Endothelial cell of umbilical vein (primary cell): ENCODE results near the gene HOXC13. TPM values are rescaled to one million over a fixed set of nuclear protein-coding genes. Genes with fewer than 3 reads are reported as not detected.

ENCODE experiments used
- BruUV-seq: library from RNA; stranded (reverse); fragments of 400-500 nt; replicated peaks from 2 replicates; lab custom pipeline; 2021; lab: Mats Ljungman, UMichigan
- CTCF ChIA-PET: fragments of 300-600, 350-600 bp; sonication (Branson Sonifier 250); formaldehyde crosslinking; loops from one replicate; lab custom pipeline; 2021; ENCODE audit warnings: antibody characterized with exemption, inconsistent platforms; lab: Charles Lee
- POLR2A ChIA-PET: fragments of 300-600, 350-600 bp; sonication (Branson Sonifier 250); formaldehyde crosslinking; loops from one replicate; lab custom pipeline; 2021; ENCODE audit warnings: antibody characterized with exemption, inconsistent platforms; lab: Charles Lee
- DNase-seq: peaks from one replicate; pipeline ENCODE4 v3.0.0-alpha.2; 2011; ENCODE audit warnings: low read depth, low spot score
- FAIRE-seq: peaks from 2 replicates; lab custom pipeline; 2011; peaks lifted over from hg19 to GRCh38; lab: Jason Lieb, UNC
- H2AFZ ChIP-seq: 2 replicates; pipeline ENCODE4 v1.6.0; 2012; ENCODE audit warnings: low read depth, low read length, control low read depth, inconsistent platforms
- H3K27ac ChIP-seq: 2 replicates; pipeline ENCODE4 v1.5.1; 2011; ENCODE audit warnings: low read depth, mild to moderate bottlenecking, control low read depth, low read length, moderate library complexity; ENCODE audit not compliant: insufficient read depth
- H3K27me3 ChIP-seq, 2 experiments: 2 replicates each; pipeline versions ENCODE4 v1.6.0 to v1.6.1; 2011; ENCODE audit warnings: low read length in 2 of 2, mixed read lengths in 1 of 2; ENCODE audit not compliant: control insufficient read depth in 2 of 2, insufficient read depth in 2 of 2
- H3K36me3 ChIP-seq, 2 experiments: 2 replicates in 1 of 2; 3 replicates in 1 of 2; pipeline ENCODE4 v1.5.1; 2011; ENCODE audit warnings: low read length in 2 of 2, mild to moderate bottlenecking in 1 of 2, moderate library complexity in 1 of 2; ENCODE audit not compliant: control insufficient read depth in 2 of 2, insufficient read depth in 2 of 2; ENCODE audit errors: extremely low read depth in 1 of 2
- H3K4me1 ChIP-seq: 3 replicates; pipeline ENCODE4 v1.5.1; 2011; ENCODE audit warnings: mild to moderate bottlenecking, low read length; ENCODE audit not compliant: control insufficient read depth, insufficient read depth; ENCODE audit errors: extremely low read depth
- H3K4me2 ChIP-seq: 2 replicates; pipeline ENCODE4 v1.6.1; 2011; ENCODE audit warnings: low read length, control low read depth, mixed read lengths; ENCODE audit not compliant: insufficient read depth
- H3K4me3 ChIP-seq, 3 experiments: fragments of 200-600 bp in 1 of 3; sonication (generic), shearing (Covaris generic) in 1 of 3; replicated peaks in 1 of 3; 2 replicates each; pipeline ENCODE4 v1.5.1; 2011 to 2016; ENCODE audit warnings: control low read depth in 3 of 3, low read length in 3 of 3, mild to moderate bottlenecking in 2 of 3, inconsistent platforms in 1 of 3, low read depth in 1 of 3, moderate library complexity in 1 of 3; ENCODE audit not compliant: insufficient read depth in 1 of 3
- H3K79me2 ChIP-seq: 2 replicates; pipeline ENCODE4 v1.6.0; 2012; ENCODE audit warnings: low read length, inconsistent platforms; ENCODE audit not compliant: control insufficient read depth, insufficient read depth
- H3K9ac ChIP-seq: replicated peaks from 2 replicates; pipeline ENCODE3; 2011; ENCODE audit warnings: low read length, control low read depth; ENCODE audit not compliant: insufficient read depth; ENCODE audit errors: extremely low read depth
- H3K9me1 ChIP-seq: replicated peaks from 3 replicates; pipeline ENCODE4 v1.6.0; 2011; ENCODE audit warnings: mild to moderate bottlenecking, low read length; ENCODE audit not compliant: control insufficient read depth, insufficient read depth; ENCODE audit errors: extremely low read depth
- H3K9me3 ChIP-seq: replicated peaks from 2 replicates; pipeline ENCODE4 v1.5.1; 2012; ENCODE audit warnings: low read length, inconsistent platforms; ENCODE audit not compliant: control insufficient read depth, insufficient read depth
- H4K20me1 ChIP-seq: replicated peaks from 2 replicates; pipeline ENCODE3; 2011; ENCODE audit warnings: mild to moderate bottlenecking, low read length; ENCODE audit not compliant: control insufficient read depth, insufficient read depth; ENCODE audit errors: extremely low read depth
- EZH2 ChIP-seq: IDR thresholded peaks from 2 replicates; pipeline ENCODE4 v1.6.1; 2012; ENCODE audit warnings: borderline replicate concordance, low read depth, mild to moderate bottlenecking, moderate library complexity, low read length, inconsistent platforms; ENCODE audit not compliant: severe bottlenecking
- FOS ChIP-seq: IDR thresholded peaks from 2 replicates; pipeline ENCODE4 v1.6.1; 2011; ENCODE audit warnings: mild to moderate bottlenecking, low read length, moderate library complexity, borderline replicate concordance; ENCODE audit not compliant: insufficient read depth
- GATA2 ChIP-seq: IDR thresholded peaks from 2 replicates; pipeline ENCODE4 v1.7.0; 2011; ENCODE audit warnings: low read depth, mild to moderate bottlenecking, moderate library complexity, mixed read lengths, low read length; ENCODE audit not compliant: insufficient read length, insufficient read depth
- JUN ChIP-seq: IDR thresholded peaks from 2 replicates; pipeline ENCODE4 v1.6.1; 2011; ENCODE audit warnings: borderline replicate concordance, low read depth; ENCODE audit not compliant: insufficient read length, insufficient read depth
- MYC ChIP-seq: IDR thresholded peaks from one replicate; pipeline ENCODE4 v1.6.1; 2011; ENCODE audit warnings: mild to moderate bottlenecking, low read depth, low read length
- POLR2A ChIP-seq: IDR thresholded peaks from 2 replicates; pipeline ENCODE4 v1.6.1; 2012; ENCODE audit warnings: low read depth, mild to moderate bottlenecking, control low read depth, low read length
- POLR2AphosphoS5 ChIP-seq: IDR thresholded peaks from 2 replicates; pipeline ENCODE4 v1.6.1; 2012; ENCODE audit warnings: low read depth, mild to moderate bottlenecking, control low read depth, low read length, moderate library complexity; ENCODE audit not compliant: insufficient read depth
- dilution Hi-C: fragments of 300-500 bp; cut with MboI; formaldehyde crosslinking; loops from one replicate; pipeline ENCODE4 v1.15.0; 2019; ENCODE audit warnings: low sequenced_read_pairs; ENCODE audit not compliant: extremely low pct_ligation_motif_present
- intact Hi-C: fragments of 100-400 bp; cut with micrococcal nuclease; formaldehyde crosslinking; loops from one replicate; pipeline ENCODE4 v1.10.0; 2022
- polyA plus RNA-seq, 4 experiments: library from polyadenylated mRNA; depleted of rRNA in 3 of 4; stranded (reverse) in 3 of 4; unstranded in 1 of 4; fragments of >200 nt; gene quantifications; 2 replicates each; pipeline versions ENCODE4 v1.2.1 to v1.2.3, GENCODE V29; 2011 to 2012; ENCODE audit warnings: missing spikeins in 1 of 4
- total RNA-seq: library from RNA; stranded (reverse); gene quantifications from 2 replicates; pipeline ENCODE4 v1.2.3, GENCODE V29; 2021
- TF ChIP-seq, protein P1 (sequence below): IDR thresholded peaks from 2 replicates; pipeline ENCODE4 v1.6.1; 2011; ENCODE audit not compliant: insufficient read depth, insufficient read length
- TF ChIP-seq, protein P2 (sequence below), 2 donors: IDR thresholded peaks; 1 replicate in 1 of 2; 2 replicates in 1 of 2; pipeline ENCODE4 v1.5.1; 2011; ENCODE audit warnings: low read length in 2 of 2, mild to moderate bottlenecking in 2 of 2, moderate library complexity in 2 of 2, control low read depth in 1 of 2, inconsistent platforms in 1 of 2, low read depth in 1 of 2; ENCODE audit not compliant: insufficient read depth in 1 of 2; ENCODE audit errors: extremely low read depth in 1 of 2

The HOXC13 gene
- total and polyA plus RNA-seq, 2 donors (not counting 3 experiments of a cell fraction or from before 2014, with no cell fraction given) = not detected

DNA sequence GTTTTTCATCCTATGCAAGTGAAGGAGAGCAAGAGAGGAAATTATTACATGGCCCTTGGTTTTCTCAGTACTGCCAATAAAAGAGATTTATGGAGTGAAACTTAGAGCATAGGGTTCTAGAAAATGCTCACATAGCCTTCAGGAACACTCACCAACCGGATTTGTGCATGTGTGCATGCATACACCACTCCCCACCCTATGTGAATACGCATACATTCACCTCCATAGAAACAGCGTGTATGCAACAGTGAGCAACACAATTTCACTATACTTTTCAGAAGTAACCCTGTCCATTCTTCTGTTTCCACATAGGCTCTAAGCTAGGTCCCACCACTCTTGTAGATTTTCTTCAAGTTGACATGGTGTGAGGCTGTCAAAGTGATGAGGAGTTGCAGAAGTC is 31.5 kb upstream of the HOXC13 start:
- ChIA-PET POLR2A (no interaction called here), CTCF (no interaction called here)
- no peak overlapping the region for H3K9ac ChIP-seq
- DNase-seq (no peak), FAIRE-seq (no peak)
- H3K79me2 ChIP-seq = no peaks in the 10 kb centered on the region
- intact Hi-C loops = no loop called here
- no peak overlapping the region for H3K4me3 ChIP-seq
- TF ChIP-seq EZH2 (no peak), GATA2 (no peak), JUN (no peak), FOS (no peak), POLR2AphosphoS5 (no peak), MYC (no peak), POLR2A (no peak)
- TF ChIP-seq, protein P1, sequence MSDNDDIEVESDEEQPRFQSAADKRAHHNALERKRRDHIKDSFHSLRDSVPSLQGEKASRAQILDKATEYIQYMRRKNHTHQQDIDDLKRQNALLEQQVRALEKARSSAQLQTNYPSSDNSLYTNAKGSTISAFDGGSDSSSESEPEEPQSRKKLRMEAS = no peak
- TF ChIP-seq, protein P2, sequence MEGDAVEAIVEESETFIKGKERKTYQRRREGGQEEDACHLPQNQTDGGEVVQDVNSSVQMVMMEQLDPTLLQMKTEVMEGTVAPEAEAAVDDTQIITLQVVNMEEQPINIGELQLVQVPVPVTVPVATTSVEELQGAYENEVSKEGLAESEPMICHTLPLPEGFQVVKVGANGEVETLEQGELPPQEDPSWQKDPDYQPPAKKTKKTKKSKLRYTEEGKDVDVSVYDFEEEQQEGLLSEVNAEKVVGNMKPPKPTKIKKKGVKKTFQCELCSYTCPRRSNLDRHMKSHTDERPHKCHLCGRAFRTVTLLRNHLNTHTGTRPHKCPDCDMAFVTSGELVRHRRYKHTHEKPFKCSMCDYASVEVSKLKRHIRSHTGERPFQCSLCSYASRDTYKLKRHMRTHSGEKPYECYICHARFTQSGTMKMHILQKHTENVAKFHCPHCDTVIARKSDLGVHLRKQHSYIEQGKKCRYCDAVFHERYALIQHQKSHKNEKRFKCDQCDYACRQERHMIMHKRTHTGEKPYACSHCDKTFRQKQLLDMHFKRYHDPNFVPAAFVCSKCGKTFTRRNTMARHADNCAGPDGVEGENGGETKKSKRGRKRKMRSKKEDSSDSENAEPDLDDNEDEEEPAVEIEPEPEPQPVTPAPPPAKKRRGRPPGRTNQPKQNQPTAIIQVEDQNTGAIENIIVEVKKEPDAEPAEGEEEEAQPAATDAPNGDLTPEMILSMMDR (IDR thresholded peaks at IDR 0.05; ENCODE audit: extremely low read depth in 1 of 2, insufficient read depth in 1 of 2, low read depth in 1 of 2, low read length in 2 of 2) = no peak
- no peak overlapping the region for H3K4me2 ChIP-seq
- H3K9me1 ChIP-seq = no peaks in the 10 kb centered on the region
- H2AFZ ChIP-seq = no peak overlapping the region
- no peaks in the 10 kb centered on the region for H3K4me1 ChIP-seq
- H4K20me1 ChIP-seq = no peaks in the 10 kb centered on the region
- dilution Hi-C loops = no loop called here
- H3K27ac ChIP-seq = no peak overlapping the region
- BruUV-seq = no TSS peak
- H3K27me3 ChIP-seq = peaks cover 5 to 12% of the 10 kb centered on the region in 2 experiments
- no peaks in the 10 kb centered on the region for H3K9me3 ChIP-seq
- no peaks in the 10 kb centered on the region for H3K36me3 ChIP-seq
